ENCODE measurements around the gene WAS.
"Not testable (repeated sequence)": the region's sequence is repeated elsewhere in the genome, so short reads cannot be mapped to it uniquely, and the experiment has no call there.

WAS gene

GRCh38 chrX:48685416-48685815 lies 1.8 kb downstream of the WAS start:
- no peak for DNase-seq (ENCODE audit: low read depth in 2 of 2)

GRCh38 chrX:48688531-48689150 lies 5.0 kb downstream of the WAS start:
- DNase-seq (ENCODE audit: low read depth in 2 of 2): no peak

- DNase-seq (ENCODE audit: low read depth in 2 of 2): no peak
These were observed 5.8 kb downstream of the WAS start for GRCh38 chrX:48689208-48689920.

- not testable (repeated sequence) for DNase-seq (ENCODE audit: low read depth in 2 of 2)
These were observed 8.1 kb downstream of the WAS start for GRCh38 chrX:48691746-48692145.

- no peak for DNase-seq (ENCODE audit: low read depth in 2 of 2)
These were observed 11.4 kb downstream of the WAS start for GRCh38 chrX:48694776-48695533.

- no peak for DNase-seq (ENCODE audit: low read depth in 2 of 2)
These were observed 11.9 kb downstream of the WAS start for GRCh38 chrX:48695534-48695896.

GRCh38 chrX:48695925-48696300 lies 12.3 kb downstream of the WAS start:
- DNase-seq (ENCODE audit: low read depth in 2 of 2): no peak

- DNase-seq (ENCODE audit: low read depth in 2 of 2): peak; percentile 65 to 69
These were observed 12.8 kb downstream of the WAS start, which contains the start of gene SUV39H1 for GRCh38 chrX:48696301-48696908. Gene SUV39H1, plus strand, starts transcription at chrX:48696734. Its CDS starts 51 bp downstream, at chrX:48696785.

- no peak for DNase-seq (ENCODE audit: low read depth in 2 of 2)
These were observed 13.5 kb downstream of the WAS start for GRCh38 chrX:48696909-48697727.

- no peak for DNase-seq (ENCODE audit: low read depth in 2 of 2)
These were observed 14.7 kb downstream of the WAS start for GRCh38 chrX:48698306-48698705.

- DNase-seq (ENCODE audit: low read depth in 2 of 2): no peak
These were observed 16.6 kb downstream of the WAS start for GRCh38 chrX:48700246-48700645.

GRCh38 chrX:48700951-48701653 lies 17.5 kb downstream of the WAS start:
- no peak for DNase-seq (ENCODE audit: low read depth in 2 of 2)

GRCh38 chrX:48702032-48702431 lies 18.4 kb downstream of the WAS start:
- DNase-seq (ENCODE audit: low read depth in 2 of 2): no peak

GRCh38 chrX:48702716-48703115 lies 19.1 kb downstream of the WAS start:
- no peak for DNase-seq (ENCODE audit: low read depth in 2 of 2)

- no peak for DNase-seq (ENCODE audit: low read depth in 2 of 2)
These were observed 19.6 kb downstream of the WAS start for GRCh38 chrX:48703228-48703627.

GRCh38 chrX:48703642-48704481 lies 20.3 kb downstream of the WAS start:
- no peak for DNase-seq (ENCODE audit: low read depth in 2 of 2)

- DNase-seq (ENCODE audit: low read depth in 2 of 2): no peak
These were observed 22.3 kb downstream of the WAS start for GRCh38 chrX:48705871-48706270.

- DNase-seq (ENCODE audit: low read depth in 2 of 2): no peak
These were observed 26.0 kb downstream of the WAS start for GRCh38 chrX:48709522-48710112.

- no peak for DNase-seq (ENCODE audit: low read depth in 2 of 2)
These were observed 27.7 kb downstream of the WAS start for GRCh38 chrX:48711162-48711928.
